Fibroblast of villous mesenchyme (primary cell): ENCODE measurements around the gene GALNT3. TPM values are rescaled to one million over a fixed set of nuclear protein-coding genes. Genes with fewer than 3 reads are reported as not detected.

ENCODE experiments used
- DNase-seq: peaks from one replicate; pipeline ENCODE4 v3.0.0-alpha.2; 2010; ENCODE audit warnings: low read depth
- H3K4me3 ChIP-seq: 2 replicates; pipeline ENCODE4 v1.5.1; 2011; ENCODE audit warnings: low read depth, mild to moderate bottlenecking, low read length
- total RNA-seq: library from RNA; depleted of rRNA; stranded (reverse); fragments of >200 nt; gene quantifications from 2 replicates; pipeline ENCODE4 v1.2.3, GENCODE V29; 2012
- TF ChIP-seq, protein P1 (sequence below): IDR thresholded peaks from 2 replicates; pipeline ENCODE4 v1.5.1; 2012; ENCODE audit warnings: low read depth, mild to moderate bottlenecking, low read length; ENCODE audit not compliant: insufficient read depth

GALNT3 gene
- total RNA-seq, 1 donor = 4.3 TPM

DNA sequence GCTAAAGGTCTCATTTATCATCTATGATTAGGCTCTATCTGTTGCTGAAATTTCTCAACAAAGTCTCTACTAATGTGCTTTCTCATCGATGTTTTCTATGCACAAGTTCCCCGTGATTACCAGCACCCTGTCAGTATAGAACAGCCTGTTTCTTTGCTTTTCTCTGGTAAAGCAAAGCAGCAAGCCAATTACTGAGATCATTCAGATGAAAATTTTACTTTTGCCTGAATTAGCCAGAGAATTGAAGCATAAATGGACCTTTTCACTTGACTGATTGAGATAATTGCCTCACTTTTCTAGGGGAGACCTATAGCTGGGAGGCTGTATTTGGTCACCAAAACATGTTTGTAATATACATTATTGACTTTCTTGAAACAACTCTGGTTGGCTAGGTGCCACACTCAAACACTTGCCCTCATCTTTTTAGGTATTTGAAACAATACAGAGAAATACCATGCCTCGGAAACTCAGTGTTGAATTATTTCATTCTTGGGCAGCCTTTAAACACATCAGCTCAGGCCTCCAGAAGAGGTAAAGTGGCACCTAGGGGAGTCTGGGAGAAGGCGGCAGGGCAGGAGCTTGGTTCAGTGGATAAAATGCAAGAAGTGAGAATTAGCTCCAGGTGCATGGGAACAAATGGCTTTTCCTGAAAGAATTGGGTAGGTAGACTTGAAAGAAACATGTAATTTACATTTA is 96.2 kb downstream of the GALNT3 start:
- no peak overlapping the region for H3K4me3 ChIP-seq
- no peak for DNase-seq
- TF ChIP-seq, protein P1, sequence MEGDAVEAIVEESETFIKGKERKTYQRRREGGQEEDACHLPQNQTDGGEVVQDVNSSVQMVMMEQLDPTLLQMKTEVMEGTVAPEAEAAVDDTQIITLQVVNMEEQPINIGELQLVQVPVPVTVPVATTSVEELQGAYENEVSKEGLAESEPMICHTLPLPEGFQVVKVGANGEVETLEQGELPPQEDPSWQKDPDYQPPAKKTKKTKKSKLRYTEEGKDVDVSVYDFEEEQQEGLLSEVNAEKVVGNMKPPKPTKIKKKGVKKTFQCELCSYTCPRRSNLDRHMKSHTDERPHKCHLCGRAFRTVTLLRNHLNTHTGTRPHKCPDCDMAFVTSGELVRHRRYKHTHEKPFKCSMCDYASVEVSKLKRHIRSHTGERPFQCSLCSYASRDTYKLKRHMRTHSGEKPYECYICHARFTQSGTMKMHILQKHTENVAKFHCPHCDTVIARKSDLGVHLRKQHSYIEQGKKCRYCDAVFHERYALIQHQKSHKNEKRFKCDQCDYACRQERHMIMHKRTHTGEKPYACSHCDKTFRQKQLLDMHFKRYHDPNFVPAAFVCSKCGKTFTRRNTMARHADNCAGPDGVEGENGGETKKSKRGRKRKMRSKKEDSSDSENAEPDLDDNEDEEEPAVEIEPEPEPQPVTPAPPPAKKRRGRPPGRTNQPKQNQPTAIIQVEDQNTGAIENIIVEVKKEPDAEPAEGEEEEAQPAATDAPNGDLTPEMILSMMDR = no peak

Other genes starting within 250 kb of the GALNT3 start
- gene TTC21B, start 159.5 kb upstream of the GALNT3 start, total RNA-seq = 25.4 and 34.5 TPM in 2 replicates